IMR-90 (cell line): Measurements from ENCODE around the gene PCSK6. TPM values are rescaled to one million over a fixed set of nuclear protein-coding genes. Genes with fewer than 3 reads are reported as not detected.

ENCODE experiments used
- ATAC-seq: fragments of 200-7000 bp; cut with Tn5 transposase; 2 replicates; pipeline ENCODE4 v1.9.1; 2020; ENCODE audit warnings: low read depth, mild to moderate bottlenecking, moderate library complexity
- BruUV-seq: library from RNA; stranded (reverse); fragments of 400-500 nt; replicated peaks from 2 replicates; lab custom pipeline; 2021; lab: Mats Ljungman, UMichigan
- CTCF ChIA-PET: fragments of 300-600 bp; formaldehyde crosslinking; extraction: SDS; loops from one replicate; lab custom pipeline; 2021; ENCODE audit warnings: antibody characterized with exemption; lab: Yijun Ruan, JAX
- POLR2A ChIA-PET: fragments of 300-600 bp; sonication (Branson Sonifier 250); formaldehyde crosslinking; loops from one replicate; lab custom pipeline; 2022; ENCODE audit warnings: antibody characterized with exemption; ENCODE audit not compliant: unreplicated experiment; lab: Charles Lee
- DNase-seq: peaks from one replicate; pipeline ENCODE4 v3.0.0; 2013
- H2AFZ ChIP-seq: replicated peaks from 2 replicates; pipeline ENCODE3; 2013; ENCODE audit warnings: low read length, mild to moderate bottlenecking; ENCODE audit not compliant: poor library complexity
- H2AK5ac ChIP-seq: 2 replicates; pipeline ENCODE4 v1.6.1; 2013; ENCODE audit warnings: low read depth, low read length, inconsistent platforms
- H2AK9ac ChIP-seq: replicated peaks from 2 replicates; pipeline ENCODE3; 2013; ENCODE audit warnings: mild to moderate bottlenecking, low read depth, low read length, moderate library complexity; ENCODE audit not compliant: poor library complexity
- H2BK120ac ChIP-seq: 2 replicates; pipeline ENCODE4 v1.6.1; 2013; ENCODE audit warnings: low read depth, low read length, inconsistent platforms
- H2BK15ac ChIP-seq: 3 replicates; pipeline ENCODE4 v1.6.1; 2013; ENCODE audit warnings: low read depth, low read length, inconsistent platforms
- H2BK20ac ChIP-seq: 2 replicates; pipeline ENCODE4 v1.6.1; 2013; ENCODE audit warnings: low read depth, mild to moderate bottlenecking, inconsistent platforms, low read length, moderate library complexity
- H2BK5ac ChIP-seq: 2 replicates; pipeline ENCODE4 v1.6.1; 2013; ENCODE audit warnings: mild to moderate bottlenecking, low read depth, low read length, inconsistent platforms; ENCODE audit not compliant: poor library complexity, severe bottlenecking
- H3K14ac ChIP-seq: replicated peaks from 2 replicates; pipeline ENCODE4 v1.6.1; 2013; ENCODE audit warnings: low read depth, low read length, inconsistent platforms
- H3K18ac ChIP-seq: 2 replicates; pipeline ENCODE4 v1.6.1; 2013; ENCODE audit warnings: low read depth, low read length, control low read depth
- H3K23ac ChIP-seq: 2 replicates; pipeline ENCODE4 v1.6.1; 2013; ENCODE audit warnings: low read depth, low read length, inconsistent platforms
- H3K27ac ChIP-seq: 2 replicates; pipeline ENCODE4 v1.5.1; 2013; ENCODE audit warnings: mild to moderate bottlenecking, control low read depth, low read length; ENCODE audit not compliant: insufficient read depth
- H3K27me3 ChIP-seq: 2 replicates; pipeline ENCODE4 v1.6.1; 2013; ENCODE audit warnings: low read length; ENCODE audit not compliant: control insufficient read depth, insufficient read depth
- H3K36me3 ChIP-seq: 2 replicates; pipeline ENCODE4 v1.6.1; 2013; ENCODE audit warnings: low read length, mixed read lengths; ENCODE audit not compliant: control insufficient read depth, insufficient read depth
- H3K4ac ChIP-seq: 2 replicates; pipeline ENCODE4 v1.6.1; 2013; ENCODE audit warnings: low read depth, low read length, inconsistent platforms
- H3K4me1 ChIP-seq: 2 replicates; pipeline ENCODE4 v1.6.1; 2013; ENCODE audit warnings: low read length, mixed read lengths; ENCODE audit not compliant: control insufficient read depth, insufficient read depth
- H3K4me2 ChIP-seq: 2 replicates; pipeline ENCODE4 v1.6.1; 2013; ENCODE audit warnings: low read depth, mild to moderate bottlenecking, control low read depth, low read length, moderate library complexity
- H3K4me3 ChIP-seq: 2 replicates; pipeline ENCODE4 v1.5.1; 2013; ENCODE audit warnings: low read depth, mild to moderate bottlenecking, control low read depth, low read length, moderate library complexity; ENCODE audit not compliant: insufficient read depth
- H3K56ac ChIP-seq: 2 replicates; pipeline ENCODE4 v1.6.1; 2013; ENCODE audit warnings: low read length, inconsistent platforms; ENCODE audit not compliant: insufficient read depth; ENCODE audit errors: extremely low read depth
- H3K79me1 ChIP-seq, 2 experiments: 2 replicates each; pipeline ENCODE4 v1.6.1; 2013; ENCODE audit warnings: low read length in 2 of 2, inconsistent platforms in 1 of 2, low read depth in 1 of 2
- H3K9ac ChIP-seq: 2 replicates; pipeline ENCODE4 v1.6.1; 2013; ENCODE audit warnings: low read depth, low read length, control low read depth
- H3K9me1 ChIP-seq: 2 replicates; pipeline ENCODE4 v1.6.1; 2013; ENCODE audit warnings: low read length, inconsistent platforms; ENCODE audit not compliant: insufficient read depth
- H3K9me3 ChIP-seq: 2 replicates; pipeline ENCODE4 v1.6.1; 2013; ENCODE audit warnings: low read length; ENCODE audit not compliant: control insufficient read depth, insufficient read depth
- H4K20me1 ChIP-seq: 2 replicates; pipeline ENCODE4 v1.6.1; 2013; ENCODE audit warnings: low read length, inconsistent platforms; ENCODE audit not compliant: insufficient read depth
- H4K5ac ChIP-seq: 2 replicates; pipeline ENCODE4 v1.6.1; 2013; ENCODE audit warnings: mild to moderate bottlenecking, low read depth, low read length, control low read depth
- H4K8ac ChIP-seq, 2 experiments: 2 replicates each; pipeline ENCODE4 v1.6.1; 2013; ENCODE audit warnings: low read depth in 2 of 2, low read length in 2 of 2, control low read depth in 1 of 2, inconsistent platforms in 1 of 2
- H4K91ac ChIP-seq: 2 replicates; pipeline ENCODE4 v1.6.1; 2013; ENCODE audit warnings: low read depth, low read length, inconsistent platforms; ENCODE audit not compliant: insufficient read depth
- CEBPB ChIP-seq: IDR thresholded peaks from 2 replicates; pipeline ENCODE4 v1.6.1; 2012; ENCODE audit warnings: low read depth, low read length, improper control_type of control experiment
- CHD1 ChIP-seq: IDR thresholded peaks from 2 replicates; pipeline ENCODE4 v1.6.1; 2012; ENCODE audit warnings: low read depth, low read length, improper control_type of control experiment
- FOS ChIP-seq: fragments of 150-350 bp; IDR thresholded peaks from 2 replicates; pipeline ENCODE4 v1.6.1; 2016; ENCODE audit warnings: low read depth, low read length
- MAFK ChIP-seq: IDR thresholded peaks from 2 replicates; pipeline ENCODE4 v1.6.1; 2012; ENCODE audit warnings: low read depth, low read length, improper control_type of control experiment
- MAZ ChIP-seq: IDR thresholded peaks from 2 replicates; pipeline ENCODE4 v1.6.1; 2012; ENCODE audit warnings: low read depth, mild to moderate bottlenecking, low read length, improper control_type of control experiment, moderate library complexity, borderline replicate concordance
- MXI1 ChIP-seq: IDR thresholded peaks from 2 replicates; pipeline ENCODE4 v1.6.1; 2012; ENCODE audit warnings: low read depth, mild to moderate bottlenecking, low read length, moderate library complexity, borderline replicate concordance
- NFE2L2 ChIP-seq: fragments of 150-350 bp; IDR thresholded peaks from 2 replicates; pipeline ENCODE4 v1.6.1; 2016; ENCODE audit warnings: low read depth, mild to moderate bottlenecking, low read length
- POLR2A ChIP-seq: IDR thresholded peaks from 2 replicates; pipeline ENCODE4 v1.6.1; 2012; ENCODE audit warnings: mild to moderate bottlenecking, low read depth, low read length
- RAD21 ChIP-seq: IDR thresholded peaks from 2 replicates; pipeline ENCODE4 v1.6.1; 2012; ENCODE audit warnings: low read length, improper control_type of control experiment
- RCOR1 ChIP-seq: IDR thresholded peaks from 2 replicates; pipeline ENCODE4 v1.6.1; 2012; ENCODE audit warnings: mild to moderate bottlenecking, low read length, improper control_type of control experiment; ENCODE audit not compliant: insufficient replicate concordance
- RFX5 ChIP-seq: IDR thresholded peaks from 2 replicates; pipeline ENCODE4 v1.8.0; 2012; ENCODE audit warnings: low read depth, mild to moderate bottlenecking, low read length, moderate library complexity
- SMC3 ChIP-seq: fragments of 150-350 bp; IDR thresholded peaks from 2 replicates; pipeline ENCODE4 v1.6.1; 2016; ENCODE audit warnings: low read depth, mild to moderate bottlenecking, antibody characterized with exemption, low read length, moderate library complexity
- WGBS, 2 experiments: methylation state at CpG; one replicate each; pipeline versions ENCODE4 v1.1.5 to v1.1.7; 2013; ENCODE audit warnings: missing lambda C conversion rate in 2 of 2; ENCODE audit not compliant: insufficient read length in 1 of 2; ENCODE audit errors: extremely low coverage in 2 of 2; 5-methylcytosine and 5-hydroxymethylcytosine counted together
- dilution Hi-C: fragments of 300-500 bp; cut with HindIII; formaldehyde crosslinking; loops from one replicate; pipeline ENCODE4 v1.14.3; 2018; ENCODE audit warnings: low sequenced_read_pairs; ENCODE audit not compliant: unreplicated experiment
- in situ Hi-C: fragments of 300-500 bp; cut with MboI; formaldehyde crosslinking; loops from 3 replicates; pipeline ENCODE4 v1.14.3; 2019; ENCODE audit warnings: low sequenced_read_pairs, inconsistent platforms, mixed read lengths
- intact Hi-C: fragments of 100-400 bp; cut with micrococcal nuclease; formaldehyde crosslinking; loops from 2 replicates; pipeline ENCODE4 v1.10.0; 2022
- polyA plus RNA-seq, 3 experiments: library from polyadenylated mRNA; depleted of rRNA; stranded (reverse); fragments of >200 nt; gene quantifications; 2 replicates each; pipeline ENCODE4 v1.2.3, GENCODE V29; 2012; ENCODE audit warnings: low replicate concordance in 1 of 3
- total RNA-seq: library from RNA; depleted of rRNA; stranded (reverse); fragments of >200 nt; gene quantifications from 2 replicates; pipeline ENCODE4 v1.2.3, GENCODE V29; 2012
- TF ChIP-seq, protein P1 (sequence below): fragments of 150-350 bp; IDR thresholded peaks from 2 replicates; pipeline ENCODE4 v1.6.1; 2017; ENCODE audit warnings: mild to moderate bottlenecking, antibody characterized with exemption, low read length, low read depth
- TF ChIP-seq, protein P2 (sequence below): fragments of 150-350 bp; IDR thresholded peaks from 2 replicates; pipeline ENCODE4 v1.6.1; 2016; ENCODE audit warnings: low read depth, mild to moderate bottlenecking, low read length, moderate library complexity, borderline replicate concordance
- TF ChIP-seq, protein P3 (sequence below): conservative IDR thresholded peaks from 2 replicates; pipeline ENCODE4 v1.5.1; 2012; ENCODE audit warnings: mild to moderate bottlenecking, low read depth, low read length, improper control_type of control experiment

PCSK6 gene
- total and polyA plus RNA-seq, 2 of the 4 experiments (the other 2 are of a cell fraction): not detected

DNA sequence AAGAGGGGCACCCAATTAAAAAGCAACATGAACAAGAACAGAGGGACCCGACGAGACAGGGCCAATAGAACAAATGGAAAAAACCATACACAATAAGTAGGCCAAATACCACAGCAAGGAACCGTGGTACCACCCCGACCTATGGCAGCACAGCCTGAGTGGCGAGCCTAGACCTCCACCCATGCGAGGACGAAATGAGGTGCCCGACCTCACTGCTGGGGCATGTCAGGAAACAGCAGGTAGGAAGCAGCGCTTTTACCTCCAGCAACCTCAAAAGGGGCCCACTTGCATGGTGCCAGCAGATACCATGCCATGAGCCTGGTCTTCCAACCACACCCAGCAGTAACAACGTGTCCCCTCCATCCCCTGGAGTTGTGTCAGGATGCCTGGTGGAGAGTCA is 77.9 kb downstream of the PCSK6 start:
- POLR2A ChIA-PET: no interaction called here
- Histone ChIP-seq H2AFZ (no peak overlapping the region), H3K14ac (no peak overlapping the region), H3K4me3 (no peak overlapping the region), H3K23ac (no peak overlapping the region), H3K4me2 (no peak overlapping the region), H2AK9ac (no peak overlapping the region), H3K9me3 (no peaks in the 10 kb centered on the region), H3K9me1 (no peaks in the 10 kb centered on the region), H3K79me1 (no peaks in the 10 kb centered on the region), H4K8ac (no peak overlapping the region), H3K56ac (no peak overlapping the region), H4K91ac (no peak overlapping the region), H3K9ac (no peak overlapping the region), H2BK5ac (no peak overlapping the region), H2BK15ac (no peak overlapping the region), H3K27me3 (peaks cover 15% of the 10 kb centered on the region; the same call in 1 of the 2 replicates), H3K18ac (no peak overlapping the region), H3K4me1 (no peaks in the 10 kb centered on the region), H2BK20ac (no peak overlapping the region), H4K5ac (no peak overlapping the region), H2AK5ac (no peak overlapping the region), H3K36me3 (no peaks in the 10 kb centered on the region), H2BK120ac (no peak overlapping the region), H3K4ac (no peak overlapping the region), H4K20me1 (no peaks in the 10 kb centered on the region), H3K27ac (no peak overlapping the region)
- 60% methylated on average over 6 of the region's 10 CpGs; no CpG with 5 or more reads in 1 of the 2 experiments for WGBS, 2 experiments
- in situ Hi-C loops (no loop called here), intact Hi-C loops (no loop called here), dilution Hi-C loops (no loop called here)
- CTCF ChIA-PET: no interaction called here
- no peak for DNase-seq
- BruUV-seq: no TSS peak
- TF ChIP-seq RFX5: no peak
- TF ChIP-seq POLR2A: no peak
- TF ChIP-seq, protein P1, sequence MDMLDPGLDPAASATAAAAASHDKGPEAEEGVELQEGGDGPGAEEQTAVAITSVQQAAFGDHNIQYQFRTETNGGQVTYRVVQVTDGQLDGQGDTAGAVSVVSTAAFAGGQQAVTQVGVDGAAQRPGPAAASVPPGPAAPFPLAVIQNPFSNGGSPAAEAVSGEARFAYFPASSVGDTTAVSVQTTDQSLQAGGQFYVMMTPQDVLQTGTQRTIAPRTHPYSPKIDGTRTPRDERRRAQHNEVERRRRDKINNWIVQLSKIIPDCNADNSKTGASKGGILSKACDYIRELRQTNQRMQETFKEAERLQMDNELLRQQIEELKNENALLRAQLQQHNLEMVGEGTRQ: no peak
- TF ChIP-seq RCOR1: no peak
- no peak for TF ChIP-seq SMC3
- no peak for TF ChIP-seq CEBPB
- TF ChIP-seq MXI1: no peak
- TF ChIP-seq MAFK: no peak
- no peak for TF ChIP-seq CHD1
- no peak for TF ChIP-seq FOS
- no peak for TF ChIP-seq NFE2L2
- no peak for TF ChIP-seq RAD21
- TF ChIP-seq, protein P2, sequence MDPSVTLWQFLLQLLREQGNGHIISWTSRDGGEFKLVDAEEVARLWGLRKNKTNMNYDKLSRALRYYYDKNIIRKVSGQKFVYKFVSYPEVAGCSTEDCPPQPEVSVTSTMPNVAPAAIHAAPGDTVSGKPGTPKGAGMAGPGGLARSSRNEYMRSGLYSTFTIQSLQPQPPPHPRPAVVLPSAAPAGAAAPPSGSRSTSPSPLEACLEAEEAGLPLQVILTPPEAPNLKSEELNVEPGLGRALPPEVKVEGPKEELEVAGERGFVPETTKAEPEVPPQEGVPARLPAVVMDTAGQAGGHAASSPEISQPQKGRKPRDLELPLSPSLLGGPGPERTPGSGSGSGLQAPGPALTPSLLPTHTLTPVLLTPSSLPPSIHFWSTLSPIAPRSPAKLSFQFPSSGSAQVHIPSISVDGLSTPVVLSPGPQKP: no peak
- no peak for TF ChIP-seq MAZ
- TF ChIP-seq, protein P3, sequence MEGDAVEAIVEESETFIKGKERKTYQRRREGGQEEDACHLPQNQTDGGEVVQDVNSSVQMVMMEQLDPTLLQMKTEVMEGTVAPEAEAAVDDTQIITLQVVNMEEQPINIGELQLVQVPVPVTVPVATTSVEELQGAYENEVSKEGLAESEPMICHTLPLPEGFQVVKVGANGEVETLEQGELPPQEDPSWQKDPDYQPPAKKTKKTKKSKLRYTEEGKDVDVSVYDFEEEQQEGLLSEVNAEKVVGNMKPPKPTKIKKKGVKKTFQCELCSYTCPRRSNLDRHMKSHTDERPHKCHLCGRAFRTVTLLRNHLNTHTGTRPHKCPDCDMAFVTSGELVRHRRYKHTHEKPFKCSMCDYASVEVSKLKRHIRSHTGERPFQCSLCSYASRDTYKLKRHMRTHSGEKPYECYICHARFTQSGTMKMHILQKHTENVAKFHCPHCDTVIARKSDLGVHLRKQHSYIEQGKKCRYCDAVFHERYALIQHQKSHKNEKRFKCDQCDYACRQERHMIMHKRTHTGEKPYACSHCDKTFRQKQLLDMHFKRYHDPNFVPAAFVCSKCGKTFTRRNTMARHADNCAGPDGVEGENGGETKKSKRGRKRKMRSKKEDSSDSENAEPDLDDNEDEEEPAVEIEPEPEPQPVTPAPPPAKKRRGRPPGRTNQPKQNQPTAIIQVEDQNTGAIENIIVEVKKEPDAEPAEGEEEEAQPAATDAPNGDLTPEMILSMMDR: no peak
- ATAC-seq: no peak
